Peyer's patch (tissue), 4 donors: ENCODE measurements around the gene CARNS1.

Experiments
- POLR2A ChIP-seq, 2 donors: fragments of 450-650 bp; IDR thresholded peaks; one replicate each; pipeline ENCODE4 v1.5.1; 2017; ENCODE audit warnings: antibody characterized with exemption in 2 of 2, mild to moderate bottlenecking in 2 of 2, moderate library complexity in 2 of 2
- TF ChIP-seq, protein P1 (sequence below), 6 experiments: fragments of 450-650 bp in 4 of 6; fragments of 200-600 bp in 2 of 6; sonication (generic) in 1 of 6; IDR thresholded peaks; one replicate each; pipeline ENCODE4 v1.5.1; 2017 to 2019; ENCODE audit warnings: antibody characterized with exemption in 6 of 6, mild to moderate bottlenecking in 3 of 6, moderate library complexity in 1 of 6

- TF ChIP-seq POLR2A (IDR thresholded peaks at IDR 0.05), result no peak
- TF ChIP-seq, protein P1, sequence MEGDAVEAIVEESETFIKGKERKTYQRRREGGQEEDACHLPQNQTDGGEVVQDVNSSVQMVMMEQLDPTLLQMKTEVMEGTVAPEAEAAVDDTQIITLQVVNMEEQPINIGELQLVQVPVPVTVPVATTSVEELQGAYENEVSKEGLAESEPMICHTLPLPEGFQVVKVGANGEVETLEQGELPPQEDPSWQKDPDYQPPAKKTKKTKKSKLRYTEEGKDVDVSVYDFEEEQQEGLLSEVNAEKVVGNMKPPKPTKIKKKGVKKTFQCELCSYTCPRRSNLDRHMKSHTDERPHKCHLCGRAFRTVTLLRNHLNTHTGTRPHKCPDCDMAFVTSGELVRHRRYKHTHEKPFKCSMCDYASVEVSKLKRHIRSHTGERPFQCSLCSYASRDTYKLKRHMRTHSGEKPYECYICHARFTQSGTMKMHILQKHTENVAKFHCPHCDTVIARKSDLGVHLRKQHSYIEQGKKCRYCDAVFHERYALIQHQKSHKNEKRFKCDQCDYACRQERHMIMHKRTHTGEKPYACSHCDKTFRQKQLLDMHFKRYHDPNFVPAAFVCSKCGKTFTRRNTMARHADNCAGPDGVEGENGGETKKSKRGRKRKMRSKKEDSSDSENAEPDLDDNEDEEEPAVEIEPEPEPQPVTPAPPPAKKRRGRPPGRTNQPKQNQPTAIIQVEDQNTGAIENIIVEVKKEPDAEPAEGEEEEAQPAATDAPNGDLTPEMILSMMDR (IDR thresholded peaks at IDR 0.05), result no peak
These were observed 8.6 kb downstream of the CARNS1 start for GRCh38 chr11:67423891-67424613.
